COLO668 (cell line): ENCODE data around the gene MT1A.
A peak's percentile ranks its signal among the peaks of the same experiment; 100 is the strongest.
"Not testable (repeated sequence)": the region's sequence is repeated elsewhere in the genome, so short reads cannot be mapped to it uniquely, and the experiment has no call there.

Source experiments
- DNase-seq: peaks from one replicate; lab custom pipeline; 2025; ENCODE audit not compliant: unreplicated experiment; lab: John Stamatoyannopoulos, UW

MT1A gene

GRCh38 chr16:56610017-56610608 lies 28.4 kb upstream of the MT1A start:
- no peak for DNase-seq

GRCh38 chr16:56610609-56611111 lies 27.8 kb upstream of the MT1A start:
- DNase-seq: no peak

GRCh38 chr16:56611281-56611833 lies 27.1 kb upstream of the MT1A start:
- no peak for DNase-seq

DNA sequence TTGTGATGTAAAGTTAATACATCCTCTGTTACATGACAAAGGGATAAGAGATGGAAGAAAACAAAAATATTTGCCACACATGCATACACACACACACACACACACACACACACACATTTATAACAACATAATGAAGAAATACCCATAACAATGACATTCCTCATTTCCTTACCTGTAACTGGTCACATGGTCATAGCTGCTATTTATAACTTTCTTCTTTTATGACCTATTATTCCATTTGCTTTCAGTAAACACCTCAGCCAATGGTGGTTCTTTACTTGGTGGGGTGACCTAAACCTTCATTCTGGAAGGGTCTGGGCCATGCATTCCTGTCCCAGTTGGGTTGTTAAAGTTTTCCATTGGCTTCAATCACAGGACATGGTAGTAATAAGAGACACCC lies 24.8 kb upstream of the MT1A start:
- DNase-seq: no peak

- DNase-seq: no peak
These were observed 23.9 kb upstream of the MT1A start for GRCh38 chr16:56614549-56614991.

GRCh38 chr16:56615353-56615752 lies 23.1 kb upstream of the MT1A start:
- DNase-seq: no peak

GRCh38 chr16:56616608-56617211 lies 21.8 kb upstream of the MT1A start:
- DNase-seq: no peak

DNA sequence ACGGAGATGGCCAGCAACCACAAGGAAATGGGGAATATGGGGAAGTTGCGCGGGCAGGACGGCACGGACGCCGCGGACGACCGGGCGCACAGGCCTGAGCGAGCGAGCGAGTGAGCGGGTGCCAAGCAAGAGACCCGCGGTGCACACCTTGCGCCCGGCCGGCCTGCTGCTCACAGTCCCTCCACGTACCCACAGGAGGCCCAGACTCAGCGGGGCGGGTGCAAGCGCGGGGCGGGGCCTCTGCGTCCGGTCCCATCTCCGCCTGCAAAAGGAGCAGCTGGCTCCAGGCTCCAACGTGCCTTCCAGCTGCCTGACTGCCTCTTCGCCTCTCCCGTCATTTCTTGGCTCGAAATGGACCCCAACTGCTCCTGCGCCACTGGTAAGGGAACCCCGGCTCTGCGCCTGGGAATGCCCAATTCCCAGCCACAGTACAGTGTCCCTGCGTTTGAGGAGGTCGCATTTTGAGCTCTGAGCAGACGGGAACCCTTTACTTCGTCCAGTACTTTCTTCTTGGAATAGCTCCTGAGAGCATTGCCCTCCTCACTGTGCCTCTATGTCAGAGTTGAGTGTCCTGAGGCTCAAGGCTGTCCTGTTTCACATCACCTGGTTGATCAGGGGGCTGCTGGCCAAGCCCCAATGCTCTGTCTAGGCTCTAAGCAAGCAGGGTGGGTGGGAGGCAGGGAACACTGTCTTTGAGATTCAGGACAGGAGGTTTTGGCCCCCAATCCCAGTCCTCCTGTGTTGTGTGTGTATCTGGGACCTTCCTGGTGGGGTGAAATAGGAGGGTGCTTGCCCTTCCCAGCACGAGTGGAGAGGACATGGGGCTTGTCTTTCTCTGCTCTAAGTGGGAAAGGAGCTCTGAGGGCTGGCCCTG lies 21.0 kb upstream of the MT1A start:
- DNase-seq: peak; percentile 36

DNA sequence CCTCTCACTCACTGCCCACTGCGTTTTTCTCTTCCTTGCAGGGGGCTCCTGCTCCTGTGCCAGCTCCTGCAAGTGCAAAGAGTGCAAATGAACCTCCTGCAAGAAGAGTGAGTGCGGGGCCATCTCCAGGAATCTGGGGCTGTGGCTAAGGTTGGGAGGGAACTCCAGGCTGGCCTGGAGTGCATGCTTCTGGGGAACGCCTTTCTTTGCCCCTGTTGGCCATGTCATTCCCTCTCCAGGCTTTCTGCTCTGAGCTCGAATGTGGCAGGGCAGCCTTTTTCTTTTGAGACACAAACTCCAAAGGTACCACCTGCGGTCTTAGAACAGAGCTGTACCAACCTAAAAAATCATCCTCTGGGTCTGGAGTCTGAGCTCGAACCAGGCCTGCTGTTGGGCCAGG lies 20.3 kb upstream of the MT1A start:
- no peak for DNase-seq

GRCh38 chr16:56620339-56620897 lies 18.0 kb upstream of the MT1A start:
- no peak for DNase-seq

DNA sequence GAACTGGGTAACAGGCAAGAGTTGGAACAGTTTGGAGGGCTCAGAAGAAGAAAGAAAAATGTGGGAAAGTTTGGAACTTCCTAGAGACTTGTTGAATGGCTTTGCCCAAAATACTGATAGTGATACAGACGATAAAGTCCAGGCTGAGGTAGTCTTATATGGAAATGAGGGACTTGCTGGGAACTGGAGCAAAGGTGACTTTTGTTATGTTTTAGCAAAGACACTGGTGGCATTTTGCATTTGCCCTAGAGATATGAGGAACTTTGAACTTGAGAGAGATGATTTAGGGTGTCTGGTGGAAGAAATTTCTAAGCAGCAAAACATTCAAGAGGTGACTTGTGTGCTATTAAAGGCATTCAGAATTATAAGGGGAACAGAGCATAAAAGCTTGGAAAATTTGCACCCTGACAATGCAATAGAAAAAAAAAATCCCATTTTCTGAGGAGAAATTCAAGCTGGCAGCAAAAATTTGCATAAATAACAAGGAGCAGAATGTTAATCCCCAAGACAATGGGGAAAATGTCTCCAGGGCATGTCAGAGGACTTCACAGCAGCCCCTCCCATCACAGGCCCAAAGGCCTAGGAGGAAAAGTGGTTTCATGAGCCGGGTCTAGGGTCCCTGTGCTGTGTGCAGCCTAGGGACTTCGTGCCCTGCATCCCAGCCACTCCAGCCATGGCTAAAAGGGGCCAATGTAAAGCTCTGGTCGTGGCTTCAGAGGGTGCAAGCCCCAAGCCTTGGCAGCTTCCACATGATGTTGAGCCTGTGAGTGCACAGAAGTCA lies 16.6 kb upstream of the MT1A start:
- not testable (repeated sequence) for DNase-seq

DNA sequence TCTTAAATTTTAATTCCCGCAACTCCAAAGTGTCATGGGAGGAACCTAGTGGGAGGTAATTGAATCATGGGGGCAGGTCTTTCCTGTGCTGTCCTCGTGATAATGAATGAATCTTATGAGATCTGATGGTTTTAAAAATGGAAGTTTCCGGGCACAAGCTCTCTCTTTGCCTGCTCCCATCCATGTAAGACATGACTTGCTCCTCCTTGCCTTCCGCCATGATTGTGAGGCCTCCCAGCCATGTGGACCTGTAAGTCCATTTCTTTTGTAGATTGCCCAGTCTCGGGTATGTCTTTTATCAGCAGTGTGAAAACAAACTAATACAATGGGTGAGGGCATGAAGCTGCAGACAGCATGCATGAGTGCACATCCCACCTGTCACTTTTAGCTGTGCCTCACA lies 15.3 kb upstream of the MT1A start:
- DNase-seq: not testable (repeated sequence)

GRCh38 chr16:56623637-56624036 lies 14.8 kb upstream of the MT1A start:
- no peak for DNase-seq

DNA sequence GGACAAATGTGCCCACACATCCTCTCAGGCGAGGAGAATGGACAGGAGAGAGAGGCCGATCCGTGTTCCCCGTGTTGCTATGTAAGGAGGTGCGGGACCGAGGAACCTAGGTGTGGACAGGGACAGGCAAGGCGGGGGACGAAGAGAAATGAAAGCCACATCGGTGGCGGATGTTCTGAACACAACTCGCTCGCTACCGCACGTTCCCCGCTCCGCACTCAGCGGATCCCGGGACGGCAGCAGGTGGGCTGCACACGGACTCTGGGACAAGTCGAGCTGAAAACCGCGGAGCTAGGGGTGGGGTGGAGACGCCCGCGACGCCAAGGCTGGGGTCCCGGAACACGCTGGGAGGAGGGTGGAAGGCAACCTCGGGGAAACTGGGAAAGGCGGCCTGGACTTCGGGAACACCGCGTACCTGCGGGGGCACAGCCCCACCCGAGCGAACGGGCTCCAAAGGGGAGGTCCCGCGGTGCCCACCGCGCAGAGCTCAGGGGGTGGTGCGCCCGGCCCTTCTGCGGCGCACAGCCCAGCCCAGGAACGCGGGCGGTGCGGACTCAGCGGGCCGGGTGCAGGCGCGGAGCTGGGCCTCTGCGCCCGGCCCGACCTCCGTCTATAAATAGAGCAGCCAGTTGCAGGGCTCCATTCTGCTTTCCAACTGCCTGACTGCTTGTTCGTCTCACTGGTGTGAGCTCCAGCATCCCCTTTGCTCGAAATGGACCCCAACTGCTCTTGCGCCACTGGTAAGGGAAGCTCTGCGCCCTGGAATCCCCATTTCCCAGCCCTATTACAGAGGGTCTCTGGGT lies 13.1 kb upstream of the MT1A start, which contains the start of gene MT1E:
Gene MT1E, plus strand, starts transcription at position 642 of the 803 bp plus-strand sequence. Its CDS starts 71 bp downstream, at position 713.
- peak; percentile 16 for DNase-seq

DNA sequence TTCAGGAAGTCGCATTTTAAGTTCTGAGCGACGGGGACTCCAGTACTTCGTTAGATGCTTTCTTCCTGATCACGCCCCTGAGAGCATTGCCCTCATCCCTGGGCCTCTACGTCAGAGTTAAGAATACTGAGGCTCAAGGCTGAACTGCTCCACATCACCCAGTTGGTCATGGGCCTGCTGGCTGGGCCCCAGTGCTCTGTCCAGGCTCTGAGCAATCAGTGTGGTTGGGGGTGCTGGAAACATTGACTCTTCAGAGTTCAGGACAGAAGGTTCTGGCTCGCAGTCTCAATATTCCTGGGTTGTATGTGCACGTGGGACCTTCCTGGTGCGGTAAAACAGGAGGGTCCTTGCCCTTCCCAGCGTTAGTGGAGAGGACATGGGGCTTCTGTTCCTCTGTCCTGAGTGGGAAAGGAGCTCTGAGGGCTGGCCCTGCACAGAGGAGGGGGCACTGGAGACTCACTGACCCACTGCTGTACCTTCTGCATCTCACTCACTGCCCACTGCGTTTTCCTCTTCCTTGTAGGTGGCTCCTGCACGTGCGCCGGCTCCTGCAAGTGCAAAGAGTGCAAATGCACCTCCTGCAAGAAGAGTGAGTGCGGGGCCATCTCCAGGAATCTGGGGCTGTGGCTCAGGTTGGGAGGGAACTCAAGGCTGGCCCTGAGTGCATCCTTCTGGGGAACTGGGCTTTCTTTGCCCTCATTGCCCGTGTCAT lies 12.4 kb upstream of the MT1A start:
- no peak for DNase-seq

- no peak for DNase-seq
These were observed 11.8 kb upstream of the MT1A start for GRCh38 chr16:56626685-56627084.

DNA sequence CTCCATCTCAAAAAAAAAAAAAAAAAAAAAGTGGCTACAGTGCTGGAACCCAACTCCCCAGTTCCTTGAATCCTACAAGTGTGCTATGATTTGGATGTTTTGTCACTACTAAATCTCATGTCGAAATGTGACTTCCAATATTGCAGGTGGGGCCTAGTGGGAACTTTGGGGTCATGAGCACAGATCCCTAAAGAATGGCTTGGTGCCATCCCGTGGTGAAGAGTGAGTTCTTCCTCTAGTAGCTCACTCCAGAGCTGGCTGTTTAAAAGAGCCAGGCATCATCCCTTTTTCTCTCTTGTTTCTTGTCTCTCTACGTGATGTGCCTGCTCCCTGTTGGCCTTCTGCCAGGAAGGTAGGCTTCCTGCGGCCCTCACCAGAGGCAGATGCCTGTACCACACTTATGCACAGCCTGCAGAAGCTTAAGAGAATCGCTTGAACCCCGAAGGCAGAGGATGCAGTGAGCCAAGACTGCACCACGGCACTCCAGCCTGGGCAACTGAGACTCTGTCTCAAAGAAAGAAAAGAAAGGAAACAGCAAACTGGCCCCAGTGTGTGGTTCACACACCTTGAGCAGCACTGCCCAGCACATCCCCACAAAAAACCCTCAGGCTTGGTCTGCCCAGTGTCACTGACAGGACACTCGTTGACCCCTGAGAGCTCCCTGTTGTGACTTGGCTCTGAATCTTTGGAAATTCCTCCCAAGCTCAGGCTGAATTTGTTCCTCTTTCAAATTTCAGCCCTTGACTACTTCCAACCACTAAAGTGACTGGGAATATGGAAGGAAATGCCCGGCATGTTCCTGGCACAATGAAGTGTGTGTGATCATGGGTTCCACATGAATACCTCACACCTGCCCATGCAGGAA lies 9.7 kb upstream of the MT1A start:
- no peak for DNase-seq

- no peak for DNase-seq
These were observed 8.9 kb upstream of the MT1A start for GRCh38 chr16:56629531-56629930.
